Stomach (tissue), 9 donors: ENCODE results near the gene MTO1. TPM values are rescaled to one million over a fixed set of nuclear protein-coding genes. Genes with fewer than 3 reads are reported as not detected.
"Not testable (repeated sequence)": the region's sequence is repeated elsewhere in the genome, so short reads cannot be mapped to it uniquely, and the experiment has no call there.

Source experiments
- DNase-seq, 2 donors: peaks; one replicate each; pipeline versions ENCODE4 v3.0.0 to v3.0.0-alpha.2; 2013 to 2019
- H3K27ac ChIP-seq, 5 donors: fragments of 200-600 bp in 4 of 5; sonication (generic) in 4 of 5; one replicate each; pipeline ENCODE4 v1.5.1; 2013 to 2019; ENCODE audit warnings: mild to moderate bottlenecking in 1 of 5, moderate library complexity in 1 of 5
- H3K27me3 ChIP-seq, 3 donors: fragments of 200-600 bp; sonication (generic); one replicate each; pipeline ENCODE4 v1.5.1; 2017 to 2019; ENCODE audit warnings: mixed run types in 1 of 3
- H3K36me3 ChIP-seq, 4 donors: fragments of 200-600 bp; sonication (generic); 1 replicate in 3 of 4; 2 replicates in 1 of 4; pipeline ENCODE4 v1.5.1; 2016 to 2019
- H3K4me1 ChIP-seq, 4 donors: fragments of 200-600 bp; sonication (generic); one replicate each; pipeline ENCODE4 v1.5.1; 2016 to 2019
- H3K4me3 ChIP-seq, 4 donors: fragments of 200-600 bp; sonication (generic) in 3 of 4; one replicate each; pipeline ENCODE4 v1.5.1; 2016 to 2019; ENCODE audit warnings: mild to moderate bottlenecking in 1 of 4
- H3K9me3 ChIP-seq, 4 donors: fragments of 200-600 bp; sonication (generic); one replicate each; pipeline ENCODE4 v1.5.1; 2016 to 2019
- EP300 ChIP-seq: sonication (generic); formaldehyde crosslinking; IDR thresholded peaks from one replicate; pipeline ENCODE4 v1.6.1; 2017; ENCODE audit warnings: antibody characterized with exemption
- POLR2A ChIP-seq, 4 donors: fragments of 450-650 bp; IDR thresholded peaks; one replicate each; pipeline ENCODE4 v1.6.1; 2016; ENCODE audit warnings: antibody characterized with exemption in 4 of 4, control low read depth in 2 of 4, mild to moderate bottlenecking in 1 of 4, moderate library complexity in 1 of 4
- POLR2AphosphoS5 ChIP-seq, 3 donors: sonication (generic); formaldehyde crosslinking; IDR thresholded peaks; one replicate each; pipeline ENCODE4 v1.6.1; 2016; ENCODE audit warnings: antibody characterized with exemption in 3 of 3
- WGBS, 5 donors: extraction: QIAGEN DNeasy Blood & Tissue Kit in 3 of 5; methylation state at CpG; one replicate each; pipeline versions ENCODE4 v1.1.5 to v1.1.7; 2013 to 2018; 5-methylcytosine and 5-hydroxymethylcytosine counted together
- intact Hi-C: fragments of 100-400 bp; cut with DNase I; formaldehyde crosslinking; loops from one replicate; pipeline ENCODE4 v1.15.1; 2023; ENCODE audit warnings: low total_unique reads
- polyA plus RNA-seq, 3 donors: library from polyadenylated mRNA; stranded (reverse); fragments of 200-250 nt; gene quantifications; one replicate each; pipeline ENCODE4 v1.2.3, GENCODE V29; 2013
- small RNA-seq, 4 donors: library from RNA; depleted of rRNA; stranded (forward); fragments of <200 nt; gene quantifications; one replicate each; pipeline ENCODE3, GENCODE V24; 2016
- total RNA-seq, 5 donors: library from RNA; depleted of rRNA; stranded (reverse); fragments of >200 nt; gene quantifications; one replicate each; pipeline versions ENCODE4 v1.1.0 to v1.2.3, GENCODE V29; 2014 to 2016
- TF ChIP-seq, protein P1 (sequence below), 7 experiments: fragments of 450-650 bp in 4 of 7; fragments of 200-600 bp in 3 of 7; sonication (generic) in 3 of 7; IDR thresholded peaks; one replicate each; pipeline ENCODE4 v1.5.1; 2016 to 2019; ENCODE audit warnings: antibody characterized with exemption in 7 of 7, control low read depth in 2 of 7, mild to moderate bottlenecking in 1 of 7
- donor health status: healthy with polysubstance abuse.
- donor health status: Bipolar disorder and iron deficiency.
- donor health status: healthy.

MTO1 gene
- total and polyA plus RNA-seq, 8 donors, result 3.2 to 53.7 (median 11.6) TPM

DNA sequence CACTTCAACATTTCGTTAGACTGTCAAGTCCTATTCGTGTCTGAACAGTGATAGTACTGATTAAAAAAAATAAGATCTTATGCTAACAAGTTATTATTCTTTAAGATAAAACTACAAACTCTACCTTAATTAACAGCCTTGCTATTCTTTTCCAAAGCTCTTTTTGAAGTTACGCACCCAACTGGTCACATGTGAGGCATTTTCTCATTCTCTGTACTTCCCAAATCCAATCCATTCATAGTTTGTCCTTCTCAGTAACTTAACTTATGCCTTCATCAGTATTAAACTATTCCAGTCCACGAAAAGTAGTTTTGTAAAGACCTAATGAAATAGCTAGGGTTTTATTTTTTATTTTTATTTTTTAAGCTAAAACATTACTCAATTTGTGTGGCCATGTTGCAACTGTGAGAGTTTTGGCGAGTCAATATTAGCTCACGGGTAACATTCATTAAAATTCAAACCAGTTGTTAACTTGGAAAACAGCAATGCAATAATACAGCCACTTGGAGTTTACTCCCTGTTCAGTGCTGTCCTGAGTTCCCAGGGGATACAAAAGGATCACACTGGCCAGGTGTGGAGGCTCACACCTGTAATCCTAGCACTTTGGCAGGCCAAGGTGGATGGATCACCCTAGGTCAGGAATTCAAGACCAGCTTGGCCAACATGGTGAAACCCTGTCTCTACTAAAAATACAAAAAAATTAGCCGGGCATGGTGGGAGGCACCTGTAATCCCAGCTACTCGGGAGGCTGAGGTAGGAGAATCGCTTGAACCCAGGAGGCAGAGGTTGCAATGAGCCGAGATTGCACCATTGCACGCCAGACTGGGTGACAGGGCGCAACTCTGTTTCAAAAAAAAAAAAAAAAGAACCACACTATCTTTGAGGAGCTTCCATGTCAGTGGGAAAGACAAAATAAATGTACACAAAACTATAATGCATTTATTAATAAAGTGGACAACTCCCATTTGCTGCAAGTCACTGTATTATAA is 87.2 kb downstream of the MTO1 start:
- no peak for DNase-seq
- no peak overlapping the region for H3K27ac ChIP-seq
- no peak overlapping the region for H3K4me3 ChIP-seq
- TF ChIP-seq, protein P1, sequence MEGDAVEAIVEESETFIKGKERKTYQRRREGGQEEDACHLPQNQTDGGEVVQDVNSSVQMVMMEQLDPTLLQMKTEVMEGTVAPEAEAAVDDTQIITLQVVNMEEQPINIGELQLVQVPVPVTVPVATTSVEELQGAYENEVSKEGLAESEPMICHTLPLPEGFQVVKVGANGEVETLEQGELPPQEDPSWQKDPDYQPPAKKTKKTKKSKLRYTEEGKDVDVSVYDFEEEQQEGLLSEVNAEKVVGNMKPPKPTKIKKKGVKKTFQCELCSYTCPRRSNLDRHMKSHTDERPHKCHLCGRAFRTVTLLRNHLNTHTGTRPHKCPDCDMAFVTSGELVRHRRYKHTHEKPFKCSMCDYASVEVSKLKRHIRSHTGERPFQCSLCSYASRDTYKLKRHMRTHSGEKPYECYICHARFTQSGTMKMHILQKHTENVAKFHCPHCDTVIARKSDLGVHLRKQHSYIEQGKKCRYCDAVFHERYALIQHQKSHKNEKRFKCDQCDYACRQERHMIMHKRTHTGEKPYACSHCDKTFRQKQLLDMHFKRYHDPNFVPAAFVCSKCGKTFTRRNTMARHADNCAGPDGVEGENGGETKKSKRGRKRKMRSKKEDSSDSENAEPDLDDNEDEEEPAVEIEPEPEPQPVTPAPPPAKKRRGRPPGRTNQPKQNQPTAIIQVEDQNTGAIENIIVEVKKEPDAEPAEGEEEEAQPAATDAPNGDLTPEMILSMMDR (IDR thresholded peaks at IDR 0.05), result no peak
- TF ChIP-seq POLR2AphosphoS5 (IDR thresholded peaks at IDR 0.05), result no peak
- TF ChIP-seq POLR2A (IDR thresholded peaks at IDR 0.05), result no peak
- no peak for TF ChIP-seq EP300
- H3K4me1 ChIP-seq, result no peaks in the 10 kb centered on the region
- intact Hi-C loops, result no loop called here
- no peaks in the 10 kb centered on the region for H3K9me3 ChIP-seq
- no peaks in the 10 kb centered on the region for H3K27me3 ChIP-seq
- no peaks in the 10 kb centered on the region for H3K36me3 ChIP-seq
- 81 to 90% (median 89%) methylated on average over 12 of the region's 12 CpGs for WGBS, 5 donors

DNA sequence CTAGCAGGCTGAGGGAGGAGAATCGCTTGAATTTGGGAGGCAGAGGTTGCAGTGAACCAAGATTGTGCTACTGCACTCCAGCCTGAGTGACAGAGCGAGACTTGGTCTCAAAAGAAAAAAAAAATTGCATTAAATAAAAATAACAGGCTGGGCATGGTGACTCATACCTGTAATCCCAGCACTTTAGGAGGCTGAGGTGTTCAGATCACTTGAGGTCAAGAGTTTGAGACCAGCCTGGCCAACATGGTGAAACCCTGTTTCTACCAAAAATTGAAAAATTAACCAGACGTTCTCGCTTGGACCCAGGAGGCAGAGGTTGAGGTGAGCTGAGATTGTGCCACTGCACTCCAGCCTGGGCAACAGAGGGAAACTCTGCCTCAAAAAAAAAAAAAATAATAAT is 89.6 kb downstream of the MTO1 start:
- H3K4me1 ChIP-seq, H3K4me3 ChIP-seq, H3K36me3 ChIP-seq, H3K27me3 ChIP-seq, H3K27ac ChIP-seq, H3K9me3 ChIP-seq, DNase-seq, intact Hi-C loops: not testable (repeated sequence)
- 90 to 97% (median 93%) methylated on average over 4 of the region's 4 CpGs for WGBS, 5 donors

DNA sequence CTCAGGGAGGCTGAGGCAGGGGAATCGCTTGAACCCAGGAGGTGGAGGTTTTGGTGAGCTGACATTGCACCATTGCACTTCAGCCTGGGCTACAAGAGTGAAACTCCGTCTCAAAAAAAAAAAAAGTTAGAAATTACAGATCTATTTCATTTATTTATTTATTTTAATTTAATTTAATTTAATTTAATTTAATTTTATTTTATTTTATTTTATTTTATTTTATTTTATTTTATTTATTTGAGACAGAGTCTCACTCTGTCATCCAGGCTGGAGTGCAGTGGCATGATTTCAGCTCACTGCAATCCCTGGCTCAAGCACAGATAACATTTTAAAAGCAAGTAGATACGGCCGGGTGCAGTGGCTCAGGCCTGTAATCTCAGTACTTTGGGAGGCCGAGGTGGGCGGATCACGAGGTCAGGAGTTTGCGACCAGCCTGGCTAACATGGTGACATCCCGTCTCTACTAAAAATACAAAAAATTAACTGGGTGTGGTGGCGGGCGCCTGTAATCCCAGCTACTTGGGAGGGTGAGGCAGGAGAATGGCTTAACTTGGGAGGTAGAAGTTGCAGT is 93.9 kb downstream of the MTO1 start:
- intact Hi-C loops, H3K36me3 ChIP-seq, H3K4me3 ChIP-seq, DNase-seq, H3K9me3 ChIP-seq, H3K4me1 ChIP-seq, H3K27me3 ChIP-seq, H3K27ac ChIP-seq: not testable (repeated sequence)
- WGBS, 5 donors, result 74 to 95% (median 92%) methylated on average over 11 of the region's 11 CpGs

DNA sequence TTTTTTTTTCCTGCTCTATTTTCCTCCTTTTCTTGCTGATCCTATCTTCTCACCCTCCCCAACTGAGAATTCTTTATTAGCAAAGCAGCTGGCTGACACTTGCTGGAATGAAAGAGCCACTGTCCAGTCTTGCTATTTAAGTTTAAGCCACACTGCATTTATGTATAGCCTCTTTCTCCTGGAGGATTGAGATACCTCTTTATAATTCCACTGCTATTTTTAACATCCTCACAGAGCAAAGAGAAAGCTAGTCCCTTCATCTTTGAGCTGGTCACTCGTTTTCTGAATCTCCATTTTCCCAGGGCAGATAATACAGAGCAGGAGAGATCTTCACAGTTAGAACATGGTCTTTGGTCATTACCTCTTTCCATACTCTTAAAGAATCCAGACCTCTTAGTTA is 95.3 kb downstream of the MTO1 start:
- 29 to 73% (median 56%) methylated on average over 1 of the region's 1 CpG for WGBS, 5 donors
- H3K4me3 ChIP-seq, result no peak overlapping the region
- no peaks in the 10 kb centered on the region for H3K36me3 ChIP-seq
- H3K4me1 ChIP-seq, result peaks cover 0 to 13% (median 3%) of the 10 kb centered on the region in 4 donors
- no peaks in the 10 kb centered on the region for H3K9me3 ChIP-seq
- TF ChIP-seq POLR2A (IDR thresholded peaks at IDR 0.05), result no peak
- TF ChIP-seq POLR2AphosphoS5 (IDR thresholded peaks at IDR 0.05), result no peak
- TF ChIP-seq EP300, result no peak
- TF ChIP-seq, protein P1 (IDR thresholded peaks at IDR 0.05), result no peak
- no peak for DNase-seq
- intact Hi-C loops, result no loop called here
- no peak overlapping the region for H3K27ac ChIP-seq
- no peaks in the 10 kb centered on the region for H3K27me3 ChIP-seq

Small RNAs within 50 kb of the gene (small RNA-seq; reads per million reads assigned to genes)
- 0 reads per million in 4 donors for gene AL603910.2
- 0 to 1.1 (median 0) reads per million in 4 donors for gene RN7SL827P
- 0 reads per million in 4 donors for gene RNU6-975P

Other genes with a start within 250 kb of the MTO1 start
- not detected for gene KHDC1L, start 236.2 kb upstream of the MTO1 start, total RNA-seq
- under 1 TPM in 1 of 3 donors, not detected in 2; 0.23 TPM for gene KHDC1L, start 236.2 kb upstream of the MTO1 start, polyA plus RNA-seq
- 10 to 100 TPM in 1 of 5 donors, 1 to 10 TPM in 3, not detected in 1; 1.8 to 18.7 (median 3.5) TPM for gene KHDC1, start 198.5 kb upstream of the MTO1 start, total RNA-seq
- gene KHDC1, start 198.5 kb upstream of the MTO1 start, polyA plus RNA-seq, result 1 to 10 TPM in 1 of 3 donors, under 1 TPM in 2; 0.62 to 3.1 (median 0.76) TPM
- not detected for gene DPPA5, start 107.5 kb upstream of the MTO1 start, total RNA-seq
- gene DPPA5, start 107.5 kb upstream of the MTO1 start, polyA plus RNA-seq, result not detected
- not detected for gene KHDC3L, start 99.1 kb upstream of the MTO1 start, total RNA-seq
- gene KHDC3L, start 99.1 kb upstream of the MTO1 start, polyA plus RNA-seq, result not detected
- gene OOEP, start 91.8 kb upstream of the MTO1 start, total RNA-seq, result not detected
- under 1 TPM in 1 of 3 donors, not detected in 2; 0.18 TPM for gene OOEP, start 91.8 kb upstream of the MTO1 start, polyA plus RNA-seq
- gene DDX43, start 66.9 kb upstream of the MTO1 start, total RNA-seq, result 10 to 100 TPM in 2 of 5 donors, 1 to 10 TPM in 2, not detected in 1; 2.7 to 24.9 (median 14.2) TPM
- under 1 TPM; 0.62 to 0.92 (median 0.68) TPM for gene DDX43, start 66.9 kb upstream of the MTO1 start, polyA plus RNA-seq
- gene CGAS, start 9.4 kb upstream of the MTO1 start, total RNA-seq, result 1 to 10 TPM in 4 of 5 donors, not detected in 1; 1.7 to 8.1 (median 3.9) TPM
- gene CGAS, start 9.4 kb upstream of the MTO1 start, polyA plus RNA-seq, result 1 to 10 TPM; 1.8 to 4.3 (median 2.1) TPM
- over 10,000 TPM in 1 of 5 donors, 1,000 to 10,000 TPM in 4; 3,004 to 19,399 (median 6,187) TPM for gene EEF1A1, start 59.3 kb downstream of the MTO1 start, total RNA-seq
- gene EEF1A1, start 59.3 kb downstream of the MTO1 start, polyA plus RNA-seq, result over 10,000 TPM in 2 of 3 donors, 1,000 to 10,000 TPM in 1; 8,307 to 12,295 (median 10,016) TPM
- gene SLC17A5, start 192.3 kb downstream of the MTO1 start, total RNA-seq, result 10 to 100 TPM in 4 of 5 donors, 1 to 10 TPM in 1; 2.6 to 53.4 (median 14.3) TPM
- gene SLC17A5, start 192.3 kb downstream of the MTO1 start, polyA plus RNA-seq, result 1 to 10 TPM; 2.3 to 5.5 (median 3.0) TPM
- 10 to 100 TPM in 1 of 5 donors, 1 to 10 TPM in 2, under 1 TPM in 2; 0.58 to 19.6 (median 1.4) TPM for gene CD109, start 234.5 kb downstream of the MTO1 start, total RNA-seq
- gene CD109, start 234.5 kb downstream of the MTO1 start, polyA plus RNA-seq, result 1 to 10 TPM in 1 of 3 donors, under 1 TPM in 2; 0.19 to 3.5 (median 0.31) TPM